AG04450 (cell line): ENCODE data around the gene EXOC4. TPM values are rescaled to one million over a fixed set of nuclear protein-coding genes. Genes with fewer than 3 reads are reported as not detected.

Source experiments
- CTCF ChIA-PET: fragments of 300-600, 350-600 bp; formaldehyde crosslinking; extraction: SDS; loops from one replicate; lab custom pipeline; 2022; ENCODE audit warnings: antibody characterized with exemption, inconsistent platforms; lab: Charles Lee
- POLR2A ChIA-PET: fragments of 350-600 bp; formaldehyde crosslinking; extraction: SDS; loops from one replicate; lab custom pipeline; 2021; ENCODE audit warnings: antibody characterized with exemption, inconsistent platforms; lab: Yijun Ruan, JAX
- DNase-seq: peaks from one replicate; pipeline ENCODE4 v3.0.0-alpha.2; 2011; ENCODE audit warnings: low read depth, low spot score
- H3K27ac ChIP-seq: one replicate; pipeline ENCODE4 v1.5.1; 2012; ENCODE audit warnings: low read depth, low read length, control low read depth
- H3K27me3 ChIP-seq: one replicate; pipeline ENCODE4 v1.6.0; 2012; ENCODE audit warnings: low read length; ENCODE audit not compliant: control insufficient read depth, insufficient read depth
- H3K4me3 ChIP-seq: 2 replicates; pipeline ENCODE4 v1.5.1; 2011; ENCODE audit warnings: mild to moderate bottlenecking, low read depth, low read length, control low read depth
- H3K9me3 ChIP-seq: 2 replicates; pipeline ENCODE4 v1.5.1; 2012; ENCODE audit warnings: low read length; ENCODE audit not compliant: control insufficient read depth, insufficient read depth
- CTCF ChIP-seq: IDR thresholded peaks from 2 replicates; pipeline ENCODE4 v1.5.1; 2011; ENCODE audit warnings: low read depth, low read length, control low read depth, inconsistent platforms
- polyA plus RNA-seq: library from polyadenylated mRNA; depleted of rRNA; stranded (reverse); fragments of >200 nt; gene quantifications from 2 replicates; pipeline ENCODE4 v1.2.3, GENCODE V29; 2011

EXOC4 gene
- polyA plus RNA-seq, 1 experiment = 73.5 TPM

- H3K9me3 ChIP-seq = no peaks in the 10 kb centered on the region
- no peak for DNase-seq
- TF ChIP-seq CTCF = no peak
- H3K27me3 ChIP-seq = no peaks in the 10 kb centered on the region
- ChIA-PET POLR2A (no interaction called here), CTCF (no interaction called here)
- no peak overlapping the region for H3K4me3 ChIP-seq
- H3K27ac ChIP-seq = no peak overlapping the region
Measured at GRCh38 chr7:133411395-133411794, 158.5 kb downstream of the EXOC4 start.

GRCh38 chr7:133412942-133413341 is 160.1 kb downstream of the EXOC4 start:
- CTCF ChIA-PET = interaction anchor here (1.1 kb wide), 2 partner anchors 9 to 95 kb away, joined by 3 read pairs; no protein-coding TSS in a partner anchor

GRCh38 chr7:133419041-133419440 is 166.2 kb downstream of the EXOC4 start:
- CTCF ChIA-PET = no interaction called here
- Histone ChIP-seq H3K9me3 (peaks cover 6% of the 10 kb centered on the region), H3K4me3 (no peak overlapping the region), H3K27ac (no peak overlapping the region), H3K27me3 (no peaks in the 10 kb centered on the region)
- POLR2A ChIA-PET = no interaction called here
- DNase-seq = no peak
- no peak for TF ChIP-seq CTCF

More at GRCh38 chr7:133412942-133413341, 160.1 kb downstream of the EXOC4 start:
- TF ChIP-seq CTCF = no peak
- POLR2A ChIA-PET = no interaction called here
- Histone ChIP-seq H3K27ac (no peak overlapping the region), H3K4me3 (no peak overlapping the region), H3K27me3 (no peaks in the 10 kb centered on the region), H3K9me3 (no peaks in the 10 kb centered on the region)
- DNase-seq = no peak

- POLR2A ChIA-PET = no interaction called here
- H3K27me3 ChIP-seq = no peaks in the 10 kb centered on the region
- no peak for DNase-seq
- H3K9me3 ChIP-seq = peaks cover 6% of the 10 kb centered on the region
- CTCF ChIA-PET = interaction anchor here (0.6 to 1.8 kb wide), 2 partner anchors 10 to 12 kb away, joined by 4 to 7 read pairs; no protein-coding TSS in a partner anchor
- H3K4me3 ChIP-seq = no peak overlapping the region
- no peak for TF ChIP-seq CTCF
- no peak overlapping the region for H3K27ac ChIP-seq
Measured at GRCh38 chr7:133423618-133424017, 170.7 kb downstream of the EXOC4 start.

- POLR2A ChIA-PET = interaction anchor here (0.6 kb wide), 1 partner anchor 416 kb away, joined by 5 read pairs; no protein-coding TSS in a partner anchor
- no peak overlapping the region for H3K4me3 ChIP-seq
- CTCF ChIA-PET = no interaction called here
- TF ChIP-seq CTCF = no peak
- H3K9me3 ChIP-seq = peaks cover 6% of the 10 kb centered on the region
- DNase-seq = no peak
- no peak overlapping the region for H3K27ac ChIP-seq
- no peaks in the 10 kb centered on the region for H3K27me3 ChIP-seq
Measured at GRCh38 chr7:133428326-133428725, 175.4 kb downstream of the EXOC4 start.
